GM18861 (cell line): ENCODE data around the gene PRDM16.

ENCODE experiments used
- ATAC-seq: cut with Tn5 transposase; IDR thresholded peaks from one replicate; pipeline ENCODE4 v1.9.1; 2021; ENCODE audit not compliant: unreplicated experiment

The PRDM16 gene

GRCh38 chr1:3402258-3403010 is 333.4 kb downstream of the PRDM16 start:
- no peak for ATAC-seq

GRCh38 chr1:3403011-3403345 is 334.0 kb downstream of the PRDM16 start:
- ATAC-seq: no peak

- no peak for ATAC-seq
These were observed 334.6 kb downstream of the PRDM16 start for GRCh38 chr1:3403388-3404231.

GRCh38 chr1:3404301-3404700 is 335.3 kb downstream of the PRDM16 start:
- no peak for ATAC-seq

- ATAC-seq: no peak
These were observed 335.8 kb downstream of the PRDM16 start for GRCh38 chr1:3404801-3405200.

- no peak for ATAC-seq
These were observed 336.5 kb downstream of the PRDM16 start for GRCh38 chr1:3405491-3405890.

- no peak for ATAC-seq
These were observed 337.2 kb downstream of the PRDM16 start for GRCh38 chr1:3405974-3406867.

GRCh38 chr1:3407021-3407420 is 338.0 kb downstream of the PRDM16 start:
- no peak for ATAC-seq

GRCh38 chr1:3408751-3409266 is 339.8 kb downstream of the PRDM16 start:
- no peak for ATAC-seq

GRCh38 chr1:3409366-3410141 is 340.6 kb downstream of the PRDM16 start:
- no peak for ATAC-seq

GRCh38 chr1:3410142-3410925 is 341.3 kb downstream of the PRDM16 start:
- ATAC-seq: no peak

GRCh38 chr1:3411806-3412205 is 342.8 kb downstream of the PRDM16 start:
- no peak for ATAC-seq

GRCh38 chr1:3412376-3412775 is 343.4 kb downstream of the PRDM16 start:
- no peak for ATAC-seq

- no peak for ATAC-seq
These were observed 345.1 kb downstream of the PRDM16 start for GRCh38 chr1:3413975-3414710.

GRCh38 chr1:3415260-3416090 is 346.5 kb downstream of the PRDM16 start:
- ATAC-seq: no peak

- no peak for ATAC-seq
These were observed 348.2 kb downstream of the PRDM16 start for GRCh38 chr1:3417082-3417739.

- no peak for ATAC-seq
These were observed 348.9 kb downstream of the PRDM16 start for GRCh38 chr1:3417934-3418333.

- no peak for ATAC-seq
These were observed 349.6 kb downstream of the PRDM16 start for GRCh38 chr1:3418600-3418999.
